ENCODE data around the gene HLA-A.
"Not testable (repeated sequence)": the region's sequence is repeated elsewhere in the genome, so short reads cannot be mapped to it uniquely, and the experiment has no call there.

The HLA-A gene

GRCh38 chr6:29963697-29964096 is 21.4 kb downstream of the HLA-A start:
- not testable (repeated sequence) for DNase-seq

DNA sequence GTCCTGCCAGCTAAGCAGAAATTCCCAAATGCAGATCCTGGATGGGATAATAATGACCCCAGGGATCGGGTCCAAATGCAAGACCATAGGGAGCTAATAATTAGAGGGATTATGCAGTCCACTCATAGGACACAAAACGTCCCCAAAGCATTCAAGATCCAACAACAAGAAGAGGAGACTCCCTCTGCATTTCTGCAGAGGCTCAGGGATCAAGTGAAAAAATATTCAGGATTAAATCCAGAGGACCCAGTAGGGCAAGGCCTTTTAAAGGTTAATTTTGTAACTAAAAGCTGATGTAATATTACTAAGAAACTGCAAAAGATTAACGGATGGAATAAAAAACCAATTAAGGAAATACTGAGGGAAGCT is 22.2 kb downstream of the HLA-A start:
- no peak for DNase-seq

- peak; percentile 98 for DNase-seq
Observed at GRCh38 chr6:29964887-29965562, 22.7 kb downstream of the HLA-A start.

GRCh38 chr6:29965563-29965872 is 23.2 kb downstream of the HLA-A start:
- DNase-seq = no peak

- peak; percentile 86 for DNase-seq
Observed at GRCh38 chr6:29965873-29966601, 23.7 kb downstream of the HLA-A start.

GRCh38 chr6:29967379-29968010 is 25.2 kb downstream of the HLA-A start:
- peak; percentile 48 for DNase-seq

DNA sequence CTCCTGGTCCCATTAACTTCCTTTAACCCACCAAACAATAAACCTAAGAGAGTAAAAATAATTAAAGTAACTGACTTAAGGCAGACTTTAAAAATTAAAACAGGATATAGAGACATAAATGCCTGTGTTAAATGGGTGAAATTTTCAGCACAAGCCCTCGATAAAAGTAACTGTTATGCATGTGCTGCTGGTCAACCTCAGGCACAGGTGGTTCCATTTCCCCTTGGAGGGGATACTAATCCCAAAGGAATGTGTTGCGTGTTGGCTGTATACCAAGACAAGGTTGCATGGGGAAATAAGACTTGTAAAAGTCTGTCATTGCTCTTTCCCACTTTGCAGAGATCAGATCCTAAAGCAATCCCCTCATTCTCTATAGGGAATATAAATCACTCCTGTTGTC is 25.8 kb downstream of the HLA-A start:
- no peak for DNase-seq

- DNase-seq = no peak
Observed at GRCh38 chr6:29968905-29969304, 26.6 kb downstream of the HLA-A start.

- DNase-seq = no peak
Observed at GRCh38 chr6:29970711-29971110, 28.4 kb downstream of the HLA-A start.

- DNase-seq = no peak
Observed at GRCh38 chr6:29974901-29975560, 32.7 kb downstream of the HLA-A start.

DNA sequence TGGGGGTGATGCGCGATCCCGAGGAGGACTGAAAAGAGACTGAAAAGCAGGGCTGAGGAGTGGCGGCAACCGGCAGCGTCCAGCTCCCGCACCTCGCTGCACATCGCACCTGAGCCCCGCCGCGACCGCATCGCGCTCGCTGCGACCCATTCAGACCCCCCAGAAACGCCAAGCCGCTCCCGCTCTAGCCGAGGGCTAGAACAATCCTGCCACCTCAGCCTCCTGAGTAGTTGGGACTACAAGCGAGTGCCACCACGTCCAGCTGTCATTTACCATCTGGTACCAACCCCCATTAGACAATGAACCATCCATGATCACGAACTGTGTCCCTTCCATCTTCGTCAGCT is 33.2 kb downstream of the HLA-A start:
- DNase-seq = no peak

DNA sequence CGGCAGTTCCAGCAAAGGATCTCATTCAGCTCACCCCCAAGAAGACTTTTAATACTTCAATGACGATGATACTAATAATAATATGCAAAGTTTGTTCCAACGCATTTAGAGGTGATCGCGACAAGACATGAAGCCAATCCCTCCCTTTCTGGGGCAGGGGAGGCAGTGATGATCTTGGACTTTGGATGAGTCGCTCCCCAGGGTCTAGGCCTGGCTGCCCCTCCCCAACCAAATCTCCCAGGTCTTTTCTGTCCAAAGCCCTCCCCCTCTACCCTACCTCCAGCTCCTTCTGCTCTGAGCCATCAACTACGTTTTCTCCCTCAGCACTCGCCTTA is 33.9 kb downstream of the HLA-A start:
- no peak for DNase-seq

GRCh38 chr6:29976588-29977424 is 34.5 kb downstream of the HLA-A start:
- DNase-seq = peak; percentile 57

GRCh38 chr6:29977425-29977727 is 35.0 kb downstream of the HLA-A start:
- no peak for DNase-seq

GRCh38 chr6:29980013-29980412 is 37.7 kb downstream of the HLA-A start:
- DNase-seq = not testable (repeated sequence)

DNA sequence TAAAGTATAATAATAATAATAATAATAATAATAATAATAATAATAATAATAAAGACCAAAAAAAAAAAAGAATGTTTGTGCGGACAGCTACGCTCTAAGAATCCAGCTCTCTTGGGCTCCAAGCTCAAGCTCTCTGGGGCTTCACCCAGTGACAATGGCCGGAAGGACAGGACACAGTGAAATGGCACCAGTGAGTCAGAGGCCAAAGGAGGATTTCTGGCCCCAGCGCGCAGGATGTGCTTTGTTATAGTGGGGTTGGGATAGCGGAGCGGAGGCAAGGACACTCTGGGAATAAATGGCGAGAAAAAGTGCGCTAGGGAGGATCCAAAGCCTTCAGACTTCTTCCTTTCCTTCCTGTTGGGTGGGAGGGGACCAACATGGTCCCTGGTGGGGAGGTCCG is 38.2 kb downstream of the HLA-A start:
- DNase-seq = no peak

DNA sequence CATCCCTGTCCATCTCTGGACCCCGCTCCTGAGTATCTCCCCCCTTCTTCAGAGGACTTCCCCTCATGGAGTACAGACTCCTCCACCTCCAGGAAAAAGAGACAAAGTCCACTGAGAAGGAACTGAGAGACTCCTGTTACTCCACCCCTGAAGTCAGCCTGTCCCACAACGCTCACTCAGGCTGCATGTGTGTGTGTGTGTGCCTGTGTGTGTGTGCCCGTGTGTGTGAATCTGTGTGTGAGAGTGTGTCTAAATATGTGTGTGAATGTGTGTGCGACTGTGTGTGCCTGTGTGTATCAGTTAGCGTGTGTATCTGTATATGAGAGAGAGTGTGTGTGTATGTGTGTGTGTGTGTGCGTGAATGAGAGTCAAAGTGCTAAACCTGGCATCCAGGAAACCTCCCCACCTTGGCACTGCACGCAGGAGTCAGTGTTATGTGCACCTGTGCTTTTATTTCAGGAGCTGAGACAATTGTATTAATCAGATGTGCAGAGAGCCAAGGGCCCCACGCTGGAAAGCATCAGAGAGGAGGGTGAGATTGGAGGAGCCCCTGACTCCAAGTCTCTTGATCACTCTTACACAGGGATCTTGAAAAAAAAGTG is 39.0 kb downstream of the HLA-A start:
- peak; percentile 20 for DNase-seq

DNA sequence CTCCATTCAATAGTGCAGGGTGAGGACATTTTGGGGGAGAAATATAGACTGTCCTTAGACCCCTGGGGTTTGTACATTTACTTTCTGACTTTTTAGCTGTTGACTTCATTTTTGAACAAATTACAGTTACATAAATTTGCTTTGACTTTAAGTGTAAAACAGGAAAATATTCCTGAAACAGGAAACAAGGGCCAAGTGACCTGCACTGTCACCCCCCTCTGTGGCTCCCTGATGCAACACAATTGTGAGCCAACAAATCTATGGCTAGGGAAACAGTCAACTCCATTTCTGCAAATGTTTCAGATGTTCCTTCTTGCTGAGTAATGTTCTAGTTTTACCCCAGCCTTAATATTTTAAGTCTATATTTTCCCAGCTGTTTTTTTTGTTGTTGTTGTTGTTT is 39.8 kb downstream of the HLA-A start:
- peak; percentile 38 for DNase-seq

- no peak for DNase-seq
Observed at GRCh38 chr6:29984232-29984631, 41.9 kb downstream of the HLA-A start.

- DNase-seq = no peak
Observed at GRCh38 chr6:29984992-29985391, 42.7 kb downstream of the HLA-A start.

DNA sequence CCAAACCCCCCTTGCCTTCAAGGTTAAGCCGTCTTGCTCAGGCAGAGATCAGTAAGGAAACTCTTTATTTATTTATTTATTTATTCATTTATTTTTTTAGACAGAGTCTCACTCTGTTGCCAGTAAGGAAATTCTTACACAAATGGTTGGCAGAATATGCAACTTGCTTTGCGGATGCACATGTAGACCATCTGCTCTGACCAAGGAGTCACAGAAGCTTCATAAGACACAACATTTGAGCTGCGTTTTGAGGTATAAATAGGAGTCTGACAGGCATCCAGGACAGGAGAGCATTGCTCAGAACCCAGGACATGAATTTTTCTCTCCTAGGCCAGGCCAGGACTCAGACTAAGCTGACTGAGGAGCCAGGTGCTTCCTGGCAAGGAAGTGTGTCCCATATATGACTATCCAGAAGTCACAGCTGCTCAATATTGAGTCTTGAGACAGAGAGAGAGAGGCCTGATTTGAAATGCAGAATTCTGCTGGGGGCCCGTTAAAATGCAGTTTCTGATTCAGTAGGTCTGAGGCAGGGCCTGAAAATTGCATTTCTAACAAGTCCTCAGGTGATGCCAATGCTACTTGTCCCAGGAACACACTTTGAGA is 43.9 kb downstream of the HLA-A start:
- DNase-seq = no peak

GRCh38 chr6:29989211-29989610 is 46.9 kb downstream of the HLA-A start:
- no peak for DNase-seq

- no peak for DNase-seq
Observed at GRCh38 chr6:29990931-29991330, 48.6 kb downstream of the HLA-A start.
